HG03045 (cell line): ENCODE measurements around the gene SLC35E4.

ENCODE experiments used
- ATAC-seq: cut with Tn5 transposase; IDR thresholded peaks from one replicate; pipeline ENCODE4 v1.9.1; 2021; ENCODE audit warnings: mild to moderate bottlenecking, moderate library complexity; ENCODE audit not compliant: unreplicated experiment

The SLC35E4 gene

GRCh38 chr22:30681831-30682230 is 46.2 kb downstream of the SLC35E4 start:
- ATAC-seq: no peak

- no peak for ATAC-seq
Observed at GRCh38 chr22:30685178-30685577, 49.6 kb downstream of the SLC35E4 start.

GRCh38 chr22:30687358-30687757 is 51.8 kb downstream of the SLC35E4 start:
- no peak for ATAC-seq

GRCh38 chr22:30689622-30690021 is 54.0 kb downstream of the SLC35E4 start:
- no peak for ATAC-seq

- no peak for ATAC-seq
Observed at GRCh38 chr22:30691204-30691603, 55.6 kb downstream of the SLC35E4 start.

GRCh38 chr22:30694171-30694639 is 58.6 kb downstream of the SLC35E4 start:
- ATAC-seq: no peak

GRCh38 chr22:30694640-30695350 is 59.2 kb downstream of the SLC35E4 start, which contains the start of gene OSBP2:
TSS of gene OSBP2 (plus strand) at chr22:30694874. CDS start at chr22:30694910, 36 bp downstream.
- no peak for ATAC-seq

- ATAC-seq: no peak
Observed at GRCh38 chr22:30695351-30695851, 59.8 kb downstream of the SLC35E4 start.

- ATAC-seq: no peak
Observed at GRCh38 chr22:30695871-30696655, 60.5 kb downstream of the SLC35E4 start.
